EL (cell line): ENCODE measurements around the gene CEP112.
"Not testable (repeated sequence)": the region's sequence is repeated elsewhere in the genome, so short reads cannot be mapped to it uniquely, and the experiment has no call there.

ENCODE experiments used
- DNase-seq: peaks from one replicate; pipeline ENCODE4 v3.0.0-alpha.2; 2016

The CEP112 gene

GRCh38 chr17:65755799-65756198 lies 436.1 kb downstream of the CEP112 start:
- no peak for DNase-seq

GRCh38 chr17:65754630-65755029 lies 437.3 kb downstream of the CEP112 start:
- DNase-seq, result no peak

- no peak for DNase-seq
Measured at GRCh38 chr17:65754081-65754480, 437.9 kb downstream of the CEP112 start.

GRCh38 chr17:65753348-65753747 lies 438.6 kb downstream of the CEP112 start:
- no peak for DNase-seq

- DNase-seq, result no peak
Measured at GRCh38 chr17:65751263-65751662, 440.7 kb downstream of the CEP112 start.

GRCh38 chr17:65750631-65751115 lies 441.3 kb downstream of the CEP112 start:
- peak; percentile 96 for DNase-seq

GRCh38 chr17:65750166-65750565 lies 441.8 kb downstream of the CEP112 start:
- DNase-seq, result no peak

- DNase-seq, result peak; percentile 64
Measured at GRCh38 chr17:65749479-65749878, 442.5 kb downstream of the CEP112 start.

- DNase-seq, result no peak
Measured at GRCh38 chr17:65745241-65745640, 446.7 kb downstream of the CEP112 start.

- DNase-seq, result peak; percentile 53
Measured at GRCh38 chr17:65743308-65743655, 448.7 kb downstream of the CEP112 start.

- DNase-seq, result peak; percentile 89
Measured at GRCh38 chr17:65742403-65743307, 449.3 kb downstream of the CEP112 start.

GRCh38 chr17:65741710-65742109 lies 450.2 kb downstream of the CEP112 start:
- no peak for DNase-seq

GRCh38 chr17:65739034-65739433 lies 452.9 kb downstream of the CEP112 start:
- DNase-seq, result no peak

GRCh38 chr17:65737451-65737850 lies 454.5 kb downstream of the CEP112 start:
- no peak for DNase-seq

GRCh38 chr17:65733314-65733713 lies 458.6 kb downstream of the CEP112 start:
- DNase-seq, result no peak

- DNase-seq, result not testable (repeated sequence)
Measured at GRCh38 chr17:65732667-65733066, 459.3 kb downstream of the CEP112 start.

- DNase-seq, result no peak
Measured at GRCh38 chr17:65730711-65731169, 461.2 kb downstream of the CEP112 start.

- DNase-seq, result no peak
Measured at GRCh38 chr17:65729207-65729606, 462.7 kb downstream of the CEP112 start.

- DNase-seq, result no peak
Measured at GRCh38 chr17:65727832-65728231, 464.1 kb downstream of the CEP112 start.

GRCh38 chr17:65727246-65727645 lies 464.7 kb downstream of the CEP112 start:
- DNase-seq, result no peak

GRCh38 chr17:65723431-65724151 lies 468.3 kb downstream of the CEP112 start:
- peak; percentile 3 for DNase-seq

- no peak for DNase-seq
Measured at GRCh38 chr17:65718601-65719000, 473.3 kb downstream of the CEP112 start.

GRCh38 chr17:65712383-65713267 lies 479.3 kb downstream of the CEP112 start:
- no peak for DNase-seq
